Measurements from ENCODE around the gene ARL10. TPM values are rescaled to one million over a fixed set of nuclear protein-coding genes. Genes with fewer than 3 reads are reported as not detected.
A peak's percentile ranks its signal among the peaks of the same experiment; 100 is the strongest.

The ARL10 gene
- total RNA-seq, 1 donor from 2014 or later = 6.7 TPM

- DNase-seq (ENCODE audit: low read depth, low spot score) = peak; percentile 73
Observed at GRCh38 chr5:176361437-176362232, 3.7 kb upstream of the ARL10 start, which contains the start of gene KIAA1191. KIAA1191 (minus strand) TSS chr5:176361764; CDS start chr5:176359508, 2,256 bp downstream.

GRCh38 chr5:176362233-176362490, 3.1 kb upstream of the ARL10 start:
- no peak for DNase-seq (ENCODE audit: low read depth, low spot score)

GRCh38 chr5:176364765-176365350, 429 bp upstream of the ARL10 start:
- DNase-seq (ENCODE audit: low read depth, low spot score) = no peak

- DNase-seq (ENCODE audit: low read depth, low spot score) = no peak
Observed at GRCh38 chr5:176366232-176366894, 1.1 kb downstream of the ARL10 start.

- no peak for DNase-seq (ENCODE audit: low read depth, low spot score)
Observed at GRCh38 chr5:176368726-176369125, 3.4 kb downstream of the ARL10 start.

- no peak for DNase-seq (ENCODE audit: low read depth, low spot score)
Observed at GRCh38 chr5:176369934-176370711, 4.8 kb downstream of the ARL10 start.

GRCh38 chr5:176371621-176372539, 6.6 kb downstream of the ARL10 start:
- no peak for DNase-seq (ENCODE audit: low read depth, low spot score)

GRCh38 chr5:176373100-176373818, 8.0 kb downstream of the ARL10 start:
- DNase-seq (ENCODE audit: low read depth, low spot score) = no peak

- DNase-seq (ENCODE audit: low read depth, low spot score) = no peak
Observed at GRCh38 chr5:176379881-176380280, 14.6 kb downstream of the ARL10 start.

- DNase-seq (ENCODE audit: low read depth, low spot score) = no peak
Observed at GRCh38 chr5:176381423-176381822, 16.1 kb downstream of the ARL10 start.

GRCh38 chr5:176381979-176382378, 16.7 kb downstream of the ARL10 start:
- no peak for DNase-seq (ENCODE audit: low read depth, low spot score)

- no peak for DNase-seq (ENCODE audit: low read depth, low spot score)
Observed at GRCh38 chr5:176382721-176383120, 17.4 kb downstream of the ARL10 start.

GRCh38 chr5:176383248-176383905, 18.1 kb downstream of the ARL10 start:
- DNase-seq (ENCODE audit: low read depth, low spot score) = no peak

- DNase-seq (ENCODE audit: low read depth, low spot score) = no peak
Observed at GRCh38 chr5:176383961-176384360, 18.7 kb downstream of the ARL10 start.

- DNase-seq (ENCODE audit: low read depth, low spot score) = no peak
Observed at GRCh38 chr5:176384366-176384930, 19.2 kb downstream of the ARL10 start.

GRCh38 chr5:176384991-176385390, 19.7 kb downstream of the ARL10 start:
- DNase-seq (ENCODE audit: low read depth, low spot score) = no peak

GRCh38 chr5:176386491-176386890, 21.2 kb downstream of the ARL10 start:
- no peak for DNase-seq (ENCODE audit: low read depth, low spot score)

- no peak for DNase-seq (ENCODE audit: low read depth, low spot score)
Observed at GRCh38 chr5:176387384-176387925, 22.2 kb downstream of the ARL10 start.

- DNase-seq (ENCODE audit: low read depth, low spot score) = no peak
Observed at GRCh38 chr5:176388003-176388443, 22.7 kb downstream of the ARL10 start.
